ENCODE results near the gene RTN4R.

Gene RTN4R

Small RNA genes within 50 kb of the gene (small RNA-seq; reads per million reads assigned to genes)
- 30.4 reads per million, percentile 87 among the genes with 10 or more reads in this experiment for gene MIR1286 (ENCODE audit: insufficient read depth)
